ENCODE results near the gene GOLGA1. TPM values are rescaled to one million over a fixed set of nuclear protein-coding genes. Genes with fewer than 3 reads are reported as not detected.

GOLGA1 gene
- polyA plus RNA-seq, 1 of the 3 experiments (the other 2 are of a cell fraction) = 10.0 TPM

- Histone ChIP-seq H3K9me2 (no peaks in the 10 kb centered on the region), H3F3A (replicated peaks; ENCODE audit: insufficient read depth) (peaks cover 6% of the 10 kb centered on the region), H3K79me2 (ENCODE audit: insufficient read depth) (no peaks in the 10 kb centered on the region), H3K9me3 (no peaks in the 10 kb centered on the region), H3K4me1 (ENCODE audit: control insufficient read depth in 1 of 2, insufficient read depth in 2 of 2, low read depth in 1 of 2, low read length in 1 of 2) (no peaks in the 10 kb centered on the region), H3K9ac (no peak overlapping the region), H3K27me3 (ENCODE audit: insufficient read depth) (no peaks in the 10 kb centered on the region), H2AFZ (ENCODE audit: low read depth) (no peak overlapping the region), H3K36me3 (replicated peaks in 1 of 2; ENCODE audit: control insufficient read depth in 1 of 2, insufficient read depth in 2 of 2, low read length in 1 of 2) (peaks cover 32% of the 10 kb centered on the region in 2 experiments), H3K27ac (ENCODE audit: low read depth in 2 of 2, low read length in 1 of 2) (no peak overlapping the region; a peak in 1 of 4 replicates), H4K20me1 (ENCODE audit: insufficient read depth) (no peaks in the 10 kb centered on the region), H3K4me3 (ENCODE audit: low read depth in 2 of 2, low read length in 1 of 2) (no peak overlapping the region), H3K4me2 (no peak overlapping the region)
- POLR2A ChIA-PET = no interaction called here
- TF ChIP-seq MAX (IDR thresholded peaks at IDR 0.05; ENCODE audit: low read depth) = no peak
- no peak for TF ChIP-seq TAF1 (IDR thresholded peaks at IDR 0.05; ENCODE audit: borderline replicate concordance, low read depth, low read length)
- no peak for TF ChIP-seq TEAD4 (IDR thresholded peaks at IDR 0.05; ENCODE audit: borderline replicate concordance, insufficient read depth)
- no peak for TF ChIP-seq FOXJ3 (CRISPR knock-in tag; IDR thresholded peaks at IDR 0.05)
- no peak for TF ChIP-seq MEF2A (IDR thresholded peaks at IDR 0.05; ENCODE audit: borderline replicate concordance, low read depth)
- no peak for TF ChIP-seq RAD21 (IDR thresholded peaks at IDR 0.05; ENCODE audit: low read length)
- TF ChIP-seq RCOR1 (IDR thresholded peaks at IDR 0.05; ENCODE audit: low read length) = no peak
- TF ChIP-seq GATA2 (CRISPR knock-in tag; IDR thresholded peaks at IDR 0.05) = no peak
- TF ChIP-seq NFIC (IDR thresholded peaks at IDR 0.05; ENCODE audit: borderline replicate concordance) = no peak
- no peak for TF ChIP-seq SIN3A (IDR thresholded peaks at IDR 0.05; ENCODE audit: borderline replicate concordance, low read depth, low read length)
- DNase-seq = no peak
- CTCF ChIA-PET = no interaction called here
- 96% methylated on average over 1 of the region's 1 CpG for WGBS (ENCODE audit: low lambda C conversion rate)
Observed at GRCh38 chr9:124906966-124907365, 33.9 kb downstream of the GOLGA1 start.

DNA sequence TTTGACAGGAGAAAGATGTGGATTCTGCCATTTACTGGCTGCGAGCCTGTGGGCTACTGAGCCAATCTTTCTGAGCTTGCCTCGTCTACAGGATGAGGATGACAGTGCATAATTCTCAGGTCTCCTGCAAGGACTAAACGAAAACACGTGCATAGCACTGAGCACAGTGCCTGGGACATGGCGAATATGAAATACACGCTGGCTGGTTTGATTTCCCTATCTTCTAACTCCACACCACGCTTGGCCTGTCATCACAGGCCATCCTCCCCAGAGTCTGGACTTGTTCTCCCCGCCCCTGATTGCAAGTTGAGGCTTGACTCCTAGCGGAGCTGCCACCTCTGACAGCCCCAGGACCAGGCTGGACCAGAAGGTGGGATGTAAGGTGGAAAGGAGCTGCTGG, 41.0 kb downstream of the GOLGA1 start:
- Histone ChIP-seq H3K36me3 (replicated peaks in 1 of 2; ENCODE audit: control insufficient read depth in 1 of 2, insufficient read depth in 2 of 2, low read length in 1 of 2) (peaks cover 28 to 34% of the 10 kb centered on the region in 2 experiments), H3K9ac (no peak overlapping the region), H3F3A (replicated peaks; ENCODE audit: insufficient read depth) (peaks cover 10% of the 10 kb centered on the region), H3K79me2 (ENCODE audit: insufficient read depth) (no peaks in the 10 kb centered on the region; the same call in 1 of the 2 replicates), H3K9me3 (no peaks in the 10 kb centered on the region), H3K4me3 (ENCODE audit: low read depth in 2 of 2, low read length in 1 of 2) (no peak overlapping the region), H3K27ac (ENCODE audit: low read depth in 2 of 2, low read length in 1 of 2) (no peak overlapping the region), H3K9me2 (no peaks in the 10 kb centered on the region), H3K4me2 (no peak overlapping the region), H3K4me1 (ENCODE audit: control insufficient read depth in 1 of 2, insufficient read depth in 2 of 2, low read depth in 1 of 2, low read length in 1 of 2) (no peaks in the 10 kb centered on the region), H4K20me1 (ENCODE audit: insufficient read depth) (no peaks in the 10 kb centered on the region), H2AFZ (ENCODE audit: low read depth) (no peak overlapping the region), H3K27me3 (ENCODE audit: insufficient read depth) (no peaks in the 10 kb centered on the region)
- no peak for DNase-seq
- WGBS (ENCODE audit: low lambda C conversion rate) = 89% methylated on average over 7 of the region's 9 CpGs
- TF ChIP-seq USF2 (IDR thresholded peaks at IDR 0.05; ENCODE audit: borderline replicate concordance, low read depth, low read length) (no peak), NRF1 (IDR thresholded peaks at IDR 0.05; ENCODE audit: low read depth, low read length) (no peak), USF1 (IDR thresholded peaks at IDR 0.05; ENCODE audit: borderline replicate concordance, low read depth) (no peak), FOXM1 (IDR thresholded peaks at IDR 0.05; ENCODE audit: low read depth) (no peak), EZH2phosphoT487 (IDR thresholded peaks at IDR 0.05; ENCODE audit: borderline replicate concordance, low read depth) (no peak), RXRA (IDR thresholded peaks at IDR 0.05; ENCODE audit: borderline replicate concordance, low read depth) (no peak), GATA2 (CRISPR knock-in tag; IDR thresholded peaks at IDR 0.05) (no peak), NFIC (IDR thresholded peaks at IDR 0.05; ENCODE audit: borderline replicate concordance) (no peak), TEAD4 (IDR thresholded peaks at IDR 0.05; ENCODE audit: borderline replicate concordance, insufficient read depth) (no peak), RCOR1 (IDR thresholded peaks at IDR 0.05; ENCODE audit: low read length) (no peak), SMC3 (IDR thresholded peaks at IDR 0.05; ENCODE audit: low read depth, low read length) (no peak), CHD2 (IDR thresholded peaks at IDR 0.05; ENCODE audit: low read length, partially characterized antibody) (no peak), CTCF (IDR thresholded peaks at IDR 0.05) (no peak)
- TF ChIP-seq, protein P1, sequence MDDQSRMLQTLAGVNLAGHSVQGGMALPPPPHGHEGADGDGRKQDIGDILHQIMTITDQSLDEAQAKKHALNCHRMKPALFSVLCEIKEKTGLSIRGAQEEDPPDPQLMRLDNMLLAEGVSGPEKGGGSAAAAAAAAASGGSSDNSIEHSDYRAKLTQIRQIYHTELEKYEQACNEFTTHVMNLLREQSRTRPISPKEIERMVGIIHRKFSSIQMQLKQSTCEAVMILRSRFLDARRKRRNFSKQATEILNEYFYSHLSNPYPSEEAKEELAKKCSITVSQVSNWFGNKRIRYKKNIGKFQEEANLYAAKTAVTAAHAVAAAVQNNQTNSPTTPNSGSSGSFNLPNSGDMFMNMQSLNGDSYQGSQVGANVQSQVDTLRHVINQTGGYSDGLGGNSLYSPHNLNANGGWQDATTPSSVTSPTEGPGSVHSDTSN (IDR thresholded peaks at IDR 0.05) = no peak
- TF ChIP-seq, protein P2, sequence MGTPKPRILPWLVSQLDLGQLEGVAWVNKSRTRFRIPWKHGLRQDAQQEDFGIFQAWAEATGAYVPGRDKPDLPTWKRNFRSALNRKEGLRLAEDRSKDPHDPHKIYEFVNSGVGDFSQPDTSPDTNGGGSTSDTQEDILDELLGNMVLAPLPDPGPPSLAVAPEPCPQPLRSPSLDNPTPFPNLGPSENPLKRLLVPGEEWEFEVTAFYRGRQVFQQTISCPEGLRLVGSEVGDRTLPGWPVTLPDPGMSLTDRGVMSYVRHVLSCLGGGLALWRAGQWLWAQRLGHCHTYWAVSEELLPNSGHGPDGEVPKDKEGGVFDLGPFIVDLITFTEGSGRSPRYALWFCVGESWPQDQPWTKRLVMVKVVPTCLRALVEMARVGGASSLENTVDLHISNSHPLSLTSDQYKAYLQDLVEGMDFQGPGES (IDR thresholded peaks at IDR 0.05; ENCODE audit: low read depth, low read length) = no peak
- CTCF ChIA-PET = interaction anchor here (1.0 to 2.0 kb wide), 4 partner anchors 10 to 128 kb away, joined by 3 to 5 read pairs (median 4); partner anchors contain the start of gene WDR38
- POLR2A ChIA-PET = no interaction called here
